Right forelimb (tissue), 1 donor: ENCODE measurements around the gene GALNT18.

Source experiments
- DNase-seq: peaks from one replicate; pipeline ENCODE4 v3.0.0-alpha.2; 2018

Gene GALNT18

GRCh38 chr11:11493698-11494097 is 128.1 kb downstream of the GALNT18 start:
- DNase-seq = no peak

GRCh38 chr11:11491589-11491988 is 130.2 kb downstream of the GALNT18 start:
- no peak for DNase-seq

GRCh38 chr11:11491014-11491413 is 130.8 kb downstream of the GALNT18 start:
- no peak for DNase-seq

- DNase-seq = no peak
Observed at GRCh38 chr11:11486423-11486822, 135.4 kb downstream of the GALNT18 start.

- DNase-seq = no peak
Observed at GRCh38 chr11:11486002-11486401, 135.8 kb downstream of the GALNT18 start.

GRCh38 chr11:11483627-11484026 is 138.2 kb downstream of the GALNT18 start:
- no peak for DNase-seq

GRCh38 chr11:11482730-11483129 is 139.1 kb downstream of the GALNT18 start:
- DNase-seq = no peak

GRCh38 chr11:11481371-11481770 is 140.4 kb downstream of the GALNT18 start:
- no peak for DNase-seq

- no peak for DNase-seq
Observed at GRCh38 chr11:11480971-11481370, 140.8 kb downstream of the GALNT18 start.

- DNase-seq = no peak
Observed at GRCh38 chr11:11478687-11479086, 143.1 kb downstream of the GALNT18 start.

GRCh38 chr11:11477695-11478420 is 143.9 kb downstream of the GALNT18 start:
- DNase-seq = no peak

- no peak for DNase-seq
Observed at GRCh38 chr11:11476971-11477645, 144.7 kb downstream of the GALNT18 start.

- no peak for DNase-seq
Observed at GRCh38 chr11:11476499-11476898, 145.3 kb downstream of the GALNT18 start.

- DNase-seq = no peak
Observed at GRCh38 chr11:11472106-11472505, 149.7 kb downstream of the GALNT18 start.

- no peak for DNase-seq
Observed at GRCh38 chr11:11471201-11471600, 150.6 kb downstream of the GALNT18 start.

- no peak for DNase-seq
Observed at GRCh38 chr11:11468954-11469353, 152.9 kb downstream of the GALNT18 start.

GRCh38 chr11:11467312-11467711 is 154.5 kb downstream of the GALNT18 start:
- DNase-seq = no peak

GRCh38 chr11:11464555-11464954 is 157.2 kb downstream of the GALNT18 start:
- DNase-seq = no peak

- no peak for DNase-seq
Observed at GRCh38 chr11:11463405-11463804, 158.4 kb downstream of the GALNT18 start.

GRCh38 chr11:11461473-11461872 is 160.3 kb downstream of the GALNT18 start:
- peak; percentile 56 for DNase-seq

- no peak for DNase-seq
Observed at GRCh38 chr11:11459578-11459977, 162.2 kb downstream of the GALNT18 start.

GRCh38 chr11:11458485-11458884 is 163.3 kb downstream of the GALNT18 start:
- DNase-seq = no peak

- no peak for DNase-seq
Observed at GRCh38 chr11:11458001-11458400, 163.8 kb downstream of the GALNT18 start.

GRCh38 chr11:11456866-11457265 is 164.9 kb downstream of the GALNT18 start:
- DNase-seq = no peak
